Loucy (cell line): ENCODE measurements around the gene ESYT3.

ENCODE experiments used
- H2AFZ ChIP-seq: fragments of 200-600 bp; sonication (generic); 2 replicates; pipeline ENCODE4 v1.6.0; 2016; ENCODE audit warnings: antibody characterized with exemption, mild to moderate bottlenecking, low read length, moderate library complexity
- H3F3A ChIP-seq: fragments of 200-600 bp; 2 replicates; pipeline ENCODE4 v1.6.0; 2016; ENCODE audit warnings: antibody characterized with exemption, low read depth, mild to moderate bottlenecking
- H3K27me3 ChIP-seq: fragments of 200-600 bp; sonication (generic); 2 replicates; pipeline ENCODE4 v1.6.1; 2014; ENCODE audit warnings: low read length, mild to moderate bottlenecking; ENCODE audit not compliant: insufficient read depth, poor library complexity, severe bottlenecking
- H3K36me3 ChIP-seq: fragments of 200-600 bp; sonication (generic); 2 replicates; pipeline ENCODE4 v1.6.1; 2016; ENCODE audit warnings: low read length; ENCODE audit not compliant: insufficient read depth
- H3K4me1 ChIP-seq: fragments of 200-600 bp; sonication (generic); 2 replicates; pipeline ENCODE4 v1.5.1; 2014; ENCODE audit warnings: low read length, mild to moderate bottlenecking; ENCODE audit not compliant: insufficient read depth, poor library complexity, severe bottlenecking
- H3K4me2 ChIP-seq: fragments of 200-600 bp; sonication (generic); 2 replicates; pipeline ENCODE4 v1.6.0; 2014; ENCODE audit warnings: antibody characterized with exemption, low read length, low read depth, mild to moderate bottlenecking; ENCODE audit not compliant: poor library complexity, severe bottlenecking
- H3K4me3 ChIP-seq: fragments of 200-600 bp; sonication (generic); 2 replicates; pipeline ENCODE4 v1.5.1; 2014; ENCODE audit warnings: low read length, mild to moderate bottlenecking, mixed read lengths; ENCODE audit not compliant: poor library complexity, severe bottlenecking
- H3K79me2 ChIP-seq: fragments of 200-600 bp; sonication (generic); 2 replicates; pipeline ENCODE4 v1.6.1; 2014; ENCODE audit warnings: low read length; ENCODE audit not compliant: insufficient read depth
- H3K9ac ChIP-seq: fragments of 200-600 bp; sonication (generic); 2 replicates; pipeline ENCODE4 v1.6.0; 2014; ENCODE audit warnings: mild to moderate bottlenecking, low read depth, low read length, moderate library complexity; ENCODE audit not compliant: poor library complexity, severe bottlenecking
- H3K9me2 ChIP-seq: fragments of 200-600 bp; sonication (generic); replicated peaks from 2 replicates; pipeline ENCODE4 v1.6.1; 2016; ENCODE audit warnings: low read depth, low read length, mixed read lengths
- H3K9me3 ChIP-seq: fragments of 200-600 bp; sonication (generic); 2 replicates; pipeline ENCODE4 v1.6.1; 2014; ENCODE audit warnings: mild to moderate bottlenecking, antibody characterized with exemption, low read length, low read depth; ENCODE audit not compliant: insufficient read depth
- H4K20me1 ChIP-seq: fragments of 200-600 bp; sonication (generic); 2 replicates; pipeline ENCODE4 v1.6.0; 2014; ENCODE audit warnings: antibody characterized with exemption, low read length, mild to moderate bottlenecking; ENCODE audit not compliant: insufficient read depth, poor library complexity, severe bottlenecking
- CTCF ChIP-seq: fragments of 200-600 bp; sonication (generic); conservative IDR thresholded peaks from 2 replicates; pipeline ENCODE4 v1.5.1; 2014; ENCODE audit warnings: mild to moderate bottlenecking, antibody characterized with exemption, low read length
- EZH2phosphoT487 ChIP-seq: fragments of 200-600 bp; IDR thresholded peaks from 2 replicates; pipeline ENCODE4 v1.6.1; 2018; ENCODE audit warnings: antibody characterized with exemption, mild to moderate bottlenecking, moderate library complexity, borderline replicate concordance

ESYT3 gene

DNA sequence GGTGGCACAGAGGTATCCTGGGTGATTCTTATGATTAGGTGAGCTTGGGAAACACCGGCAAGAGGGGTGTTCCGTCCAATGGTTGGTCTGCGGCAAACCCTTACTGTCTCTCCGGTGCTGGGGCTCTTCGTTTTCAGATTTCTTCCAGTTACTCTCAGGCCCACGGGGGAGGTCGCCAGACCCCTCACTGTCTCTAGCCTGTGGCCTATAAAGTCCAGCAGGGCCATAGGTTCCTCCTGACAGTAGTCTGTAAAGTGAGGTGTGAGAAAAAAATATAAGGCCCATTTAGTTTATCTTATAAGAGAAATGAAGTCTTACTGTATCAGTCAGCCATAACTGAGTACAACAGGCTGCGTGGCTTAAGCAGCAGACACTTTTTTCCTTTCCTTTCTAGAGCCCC lies 1.4 kb downstream of the ESYT3 start:
- no peak overlapping the region for H3K9ac ChIP-seq
- no peak overlapping the region for H3K4me2 ChIP-seq
- no peaks in the 10 kb centered on the region for H3K27me3 ChIP-seq

DNA sequence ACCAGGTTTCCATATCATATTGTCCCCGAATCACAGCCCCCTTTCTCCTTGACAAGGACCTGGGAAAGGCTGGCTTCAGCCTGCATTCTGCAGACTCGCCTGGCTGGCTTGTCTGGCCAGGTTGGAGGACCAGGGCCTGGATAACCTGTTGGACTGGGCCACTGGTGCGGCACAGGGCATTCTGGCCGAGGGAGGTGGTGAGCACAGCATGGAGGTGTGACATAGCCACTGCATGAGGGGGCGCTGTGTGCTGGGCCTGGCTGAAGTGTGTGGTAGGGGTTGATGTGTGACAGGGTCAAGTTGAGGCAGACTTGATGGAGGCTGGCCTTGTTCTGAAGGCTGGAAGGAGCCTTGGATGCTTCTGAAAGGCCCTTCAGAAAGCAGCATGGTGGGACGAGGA lies 2.9 kb downstream of the ESYT3 start:
- Histone ChIP-seq H2AFZ (no peak overlapping the region), H3K79me2 (no peaks in the 10 kb centered on the region), H3K4me1 (no peaks in the 10 kb centered on the region), H4K20me1 (no peaks in the 10 kb centered on the region), H3K9me2 (no peaks in the 10 kb centered on the region), H3K4me2 (no peak overlapping the region), H3K36me3 (no peaks in the 10 kb centered on the region), H3K27me3 (no peaks in the 10 kb centered on the region), H3F3A (no peaks in the 10 kb centered on the region), H3K9me3 (no peaks in the 10 kb centered on the region), H3K4me3 (no peak overlapping the region), H3K9ac (no peak overlapping the region)
- TF ChIP-seq EZH2phosphoT487: no peak
- no peak for TF ChIP-seq CTCF

More for the DNA sequence above, 1.4 kb downstream of the ESYT3 start:
- no peaks in the 10 kb centered on the region for H3K9me2 ChIP-seq
- H3K4me1 ChIP-seq: no peaks in the 10 kb centered on the region
- no peaks in the 10 kb centered on the region for H3F3A ChIP-seq
- H4K20me1 ChIP-seq: no peaks in the 10 kb centered on the region
- no peak overlapping the region for H2AFZ ChIP-seq
- H3K79me2 ChIP-seq: no peaks in the 10 kb centered on the region
- H3K9me3 ChIP-seq: no peaks in the 10 kb centered on the region
- TF ChIP-seq CTCF (no peak), EZH2phosphoT487 (no peak)
- no peaks in the 10 kb centered on the region for H3K36me3 ChIP-seq
- no peak overlapping the region for H3K4me3 ChIP-seq

DNA sequence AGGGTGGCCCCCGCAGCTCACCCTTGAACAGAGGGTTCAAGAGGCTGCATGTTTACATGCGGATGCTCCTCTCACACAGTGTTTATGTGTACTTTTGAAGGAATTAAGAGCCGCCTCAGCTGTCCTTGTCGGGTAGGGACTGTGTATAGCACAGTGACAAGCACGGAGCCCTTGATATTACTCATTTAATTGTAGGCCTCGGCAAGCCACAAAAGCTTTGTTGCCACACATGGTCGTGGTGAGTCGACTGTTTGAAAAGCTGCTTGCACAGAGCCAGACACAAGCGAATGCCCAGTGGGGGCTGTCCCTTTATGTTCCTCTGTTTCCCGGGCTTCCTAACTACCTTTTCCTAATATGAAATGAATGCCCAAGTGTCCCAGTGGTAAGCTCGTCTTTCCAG lies 4.5 kb downstream of the ESYT3 start:
- no peaks in the 10 kb centered on the region for H4K20me1 ChIP-seq
- no peaks in the 10 kb centered on the region for H3F3A ChIP-seq
- H3K36me3 ChIP-seq: no peaks in the 10 kb centered on the region
- no peaks in the 10 kb centered on the region for H3K9me3 ChIP-seq
- no peaks in the 10 kb centered on the region for H3K9me2 ChIP-seq
- TF ChIP-seq EZH2phosphoT487 (no peak), CTCF (no peak)
- no peak overlapping the region for H2AFZ ChIP-seq
- H3K4me1 ChIP-seq: no peaks in the 10 kb centered on the region
- H3K9ac ChIP-seq: no peak overlapping the region
- no peak overlapping the region for H3K4me2 ChIP-seq
- no peaks in the 10 kb centered on the region for H3K27me3 ChIP-seq
- no peaks in the 10 kb centered on the region for H3K79me2 ChIP-seq
- no peak overlapping the region for H3K4me3 ChIP-seq
